Astrocyte (in vitro differentiated cells and primary cell): ENCODE data around the gene NBEA. TPM values are rescaled to one million over a fixed set of nuclear protein-coding genes. Genes with fewer than 3 reads are reported as not detected.
A peak's percentile ranks its signal among the peaks of the same experiment; 100 is the strongest.

ENCODE experiments used
- DNase-seq: peaks from one replicate; pipeline ENCODE4 v3.0.0-alpha.2; 2010; ENCODE audit warnings: low read depth
- FAIRE-seq: peaks from 2 replicates; lab custom pipeline; 2011; peaks lifted over from hg19 to GRCh38; lab: Jason Lieb, UNC
- H2AFZ ChIP-seq: 2 replicates; pipeline ENCODE4 v1.6.0; 2012; ENCODE audit warnings: low read depth, low read length, inconsistent platforms
- H3K27ac ChIP-seq: 2 replicates; pipeline ENCODE4 v1.5.1; 2011; ENCODE audit warnings: low read depth, low read length, inconsistent platforms
- H3K27me3 ChIP-seq: 2 replicates; pipeline ENCODE4 v1.6.0; 2011; ENCODE audit warnings: low read length, inconsistent platforms; ENCODE audit not compliant: insufficient read depth
- H3K36me3 ChIP-seq: 2 replicates; pipeline ENCODE4 v1.5.1; 2011; ENCODE audit warnings: low read length, inconsistent platforms; ENCODE audit not compliant: insufficient read depth
- H3K4me1 ChIP-seq: 2 replicates; pipeline ENCODE4 v1.5.1; 2011; ENCODE audit warnings: low read length, inconsistent platforms; ENCODE audit not compliant: insufficient read depth
- H3K4me2 ChIP-seq: 2 replicates; pipeline ENCODE4 v1.6.0; 2012; ENCODE audit warnings: low read length, inconsistent platforms
- H3K4me3 ChIP-seq: 2 replicates; pipeline ENCODE4 v1.5.1; 2011; ENCODE audit warnings: low read depth, mild to moderate bottlenecking, low read length, inconsistent platforms; ENCODE audit not compliant: insufficient read depth
- H3K79me2 ChIP-seq: 2 replicates; pipeline ENCODE4 v1.6.0; 2012; ENCODE audit warnings: mild to moderate bottlenecking, low read length, inconsistent platforms; ENCODE audit not compliant: insufficient read depth
- H3K9ac ChIP-seq: 2 replicates; pipeline ENCODE4 v1.6.0; 2012; ENCODE audit warnings: mild to moderate bottlenecking, low read length, inconsistent platforms
- H3K9me3 ChIP-seq: 2 replicates; pipeline ENCODE4 v1.5.1; 2012; ENCODE audit warnings: low read depth, mild to moderate bottlenecking, low read length, inconsistent platforms; ENCODE audit not compliant: insufficient read depth
- H4K20me1 ChIP-seq: 2 replicates; pipeline ENCODE4 v1.6.0; 2012; ENCODE audit warnings: low read length, inconsistent platforms; ENCODE audit not compliant: insufficient read depth
- H3K27ac Mint-ChIP-seq: one replicate; pipeline ENCODE4 v1.8.0; 2021; ENCODE audit warnings: mild to moderate bottlenecking, mixed read lengths; ENCODE audit not compliant: unreplicated experiment
- H3K27me3 Mint-ChIP-seq: one replicate; pipeline ENCODE4 v1.8.0; 2021; ENCODE audit warnings: low read depth, mixed read lengths; ENCODE audit not compliant: unreplicated experiment
- H3K36me3 Mint-ChIP-seq: one replicate; pipeline ENCODE4 v1.8.0; 2021; ENCODE audit warnings: low read depth, mixed read lengths; ENCODE audit not compliant: unreplicated experiment
- H3K4me1 Mint-ChIP-seq: one replicate; pipeline ENCODE4 v1.8.0; 2021; ENCODE audit warnings: low read depth, mixed read lengths; ENCODE audit not compliant: unreplicated experiment
- H3K4me3 Mint-ChIP-seq: one replicate; pipeline ENCODE4 v1.8.0; 2021; ENCODE audit warnings: mild to moderate bottlenecking, moderate library complexity, mixed read lengths; ENCODE audit not compliant: unreplicated experiment
- H3K9me3 Mint-ChIP-seq: one replicate; pipeline ENCODE4 v1.8.0; 2021; ENCODE audit warnings: mild to moderate bottlenecking, mixed read lengths; ENCODE audit not compliant: unreplicated experiment
- EZH2 ChIP-seq: IDR thresholded peaks from 2 replicates; pipeline ENCODE4 v1.6.1; 2012; ENCODE audit warnings: mild to moderate bottlenecking, low read length, inconsistent platforms; ENCODE audit not compliant: insufficient read depth
- total RNA-seq: library from RNA; stranded (reverse); gene quantifications from 2 replicates; pipeline ENCODE4 v1.2.1, GENCODE V29; 2021
- TF ChIP-seq, protein P1 (sequence below): IDR thresholded peaks from 2 replicates; pipeline ENCODE4 v1.5.1; 2011; ENCODE audit warnings: low read depth, mild to moderate bottlenecking, inconsistent platforms, low read length, moderate library complexity; ENCODE audit not compliant: insufficient read depth

The NBEA gene
- total RNA-seq, 1 donor from 2014 or later = 7.8 TPM

DNA sequence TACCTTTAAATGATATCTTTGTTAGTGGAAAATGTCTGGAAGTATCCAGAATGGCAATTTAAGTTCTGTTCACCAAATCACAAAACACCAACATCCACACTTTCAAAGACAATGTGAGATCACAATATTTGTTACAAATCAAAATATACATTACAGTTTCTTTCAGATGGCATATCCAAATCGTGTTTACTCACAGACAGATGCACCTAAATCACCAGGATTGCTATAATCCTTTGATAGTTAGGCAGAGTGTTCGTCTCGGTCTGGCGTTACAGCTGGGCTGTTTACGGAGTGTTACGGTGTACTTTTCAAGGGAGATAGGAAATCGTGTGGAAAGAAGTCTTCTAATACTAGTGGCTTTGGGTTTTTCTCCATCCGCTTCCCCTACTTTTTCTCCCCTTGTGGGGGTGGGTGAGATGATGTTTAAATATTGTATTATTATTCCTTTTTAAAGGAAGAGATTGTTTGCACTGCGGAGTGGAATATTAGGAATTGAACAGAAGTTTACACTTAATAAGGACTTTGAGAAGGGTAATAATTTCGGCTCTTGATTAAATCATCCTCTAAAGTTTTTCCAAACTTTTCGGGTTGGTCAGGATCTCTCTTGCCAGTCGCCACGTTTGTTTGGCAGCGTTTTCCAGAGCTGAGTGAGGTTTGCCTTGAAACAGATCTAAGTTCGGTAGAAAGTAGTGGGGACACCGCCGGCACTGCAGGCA lies 532.6 kb downstream of the NBEA start:
- Mint-ChIP-seq H3K4me3 (peak overlapping the region; percentile 91), H3K9me3 (peaks cover 14% of the 10 kb centered on the region), H3K36me3 (no peaks in the 10 kb centered on the region), H3K4me1 (peaks cover 10% of the 10 kb centered on the region), H3K27ac (peak overlapping the region; percentile 77), H3K27me3 (peaks cover 56% of the 10 kb centered on the region)
- H3K36me3 ChIP-seq = no peaks in the 10 kb centered on the region
- H3K9ac ChIP-seq = peak overlapping the region; percentile 76
- H3K4me1 ChIP-seq = no peaks in the 10 kb centered on the region
- peak overlapping the region; percentile 77 for H3K4me3 ChIP-seq
- H4K20me1 ChIP-seq = no peaks in the 10 kb centered on the region
- H3K27me3 ChIP-seq = peaks cover 52% of the 10 kb centered on the region
- no peak for TF ChIP-seq EZH2
- TF ChIP-seq, protein P1, sequence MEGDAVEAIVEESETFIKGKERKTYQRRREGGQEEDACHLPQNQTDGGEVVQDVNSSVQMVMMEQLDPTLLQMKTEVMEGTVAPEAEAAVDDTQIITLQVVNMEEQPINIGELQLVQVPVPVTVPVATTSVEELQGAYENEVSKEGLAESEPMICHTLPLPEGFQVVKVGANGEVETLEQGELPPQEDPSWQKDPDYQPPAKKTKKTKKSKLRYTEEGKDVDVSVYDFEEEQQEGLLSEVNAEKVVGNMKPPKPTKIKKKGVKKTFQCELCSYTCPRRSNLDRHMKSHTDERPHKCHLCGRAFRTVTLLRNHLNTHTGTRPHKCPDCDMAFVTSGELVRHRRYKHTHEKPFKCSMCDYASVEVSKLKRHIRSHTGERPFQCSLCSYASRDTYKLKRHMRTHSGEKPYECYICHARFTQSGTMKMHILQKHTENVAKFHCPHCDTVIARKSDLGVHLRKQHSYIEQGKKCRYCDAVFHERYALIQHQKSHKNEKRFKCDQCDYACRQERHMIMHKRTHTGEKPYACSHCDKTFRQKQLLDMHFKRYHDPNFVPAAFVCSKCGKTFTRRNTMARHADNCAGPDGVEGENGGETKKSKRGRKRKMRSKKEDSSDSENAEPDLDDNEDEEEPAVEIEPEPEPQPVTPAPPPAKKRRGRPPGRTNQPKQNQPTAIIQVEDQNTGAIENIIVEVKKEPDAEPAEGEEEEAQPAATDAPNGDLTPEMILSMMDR = no peak
- peak overlapping the region; percentile 89 for H3K4me2 ChIP-seq
- H3K27ac ChIP-seq = peak overlapping the region; percentile 39
- no peaks in the 10 kb centered on the region for H3K9me3 ChIP-seq
- DNase-seq (peak; percentile 8), FAIRE-seq (peak; percentile 13)
- peak overlapping the region; percentile 57 for H2AFZ ChIP-seq
- peaks cover 16% of the 10 kb centered on the region for H3K79me2 ChIP-seq

DNA sequence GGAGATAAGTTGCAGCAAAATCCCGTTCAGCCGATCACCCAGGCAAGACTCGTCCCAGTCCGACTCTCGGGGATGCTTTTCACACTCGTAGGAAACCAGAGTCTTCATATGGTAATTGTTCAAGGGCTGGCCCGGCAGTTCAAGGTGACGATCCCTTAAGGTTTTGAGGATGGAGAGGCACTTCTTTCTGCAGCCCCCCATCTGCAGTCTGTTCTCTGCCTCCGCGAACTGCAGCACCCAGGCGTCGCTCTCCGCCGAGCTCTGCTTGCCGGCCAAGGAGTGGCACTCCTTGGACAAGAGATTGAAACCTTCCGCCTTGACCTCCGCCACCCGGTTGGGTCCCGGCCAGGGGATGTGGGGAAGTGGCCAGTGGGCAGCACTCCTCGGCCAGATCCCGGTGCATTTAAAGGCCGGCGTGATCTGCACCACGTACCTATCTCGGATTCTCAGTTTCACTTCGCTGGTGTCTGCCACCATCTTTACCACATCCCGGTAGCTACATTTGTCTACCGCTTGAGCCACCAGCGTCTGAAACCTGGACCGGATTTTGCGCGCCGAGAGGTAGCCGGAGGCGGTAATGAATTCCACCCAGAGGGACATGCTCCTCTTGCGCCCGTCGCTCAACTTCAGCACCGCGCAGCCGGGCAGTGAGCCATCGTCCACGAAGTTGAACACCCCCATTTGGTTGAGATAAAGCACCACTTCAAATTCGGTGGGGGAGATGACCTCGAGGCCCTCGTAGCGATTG lies 533.3 kb downstream of the NBEA start:
- H3K9me3 Mint-ChIP-seq = peaks cover 14% of the 10 kb centered on the region
- H3K27me3 Mint-ChIP-seq = peaks cover 50% of the 10 kb centered on the region
- Histone ChIP-seq H3K27ac (peak overlapping the region; percentile 39), H3K79me2 (peaks cover 16% of the 10 kb centered on the region), H3K36me3 (no peaks in the 10 kb centered on the region), H3K4me2 (peak overlapping the region; percentile 89), H3K4me3 (peak overlapping the region; percentile 77), H3K27me3 (peaks cover 52% of the 10 kb centered on the region), H3K9ac (peak overlapping the region; percentile 76), H3K9me3 (no peaks in the 10 kb centered on the region), H2AFZ (peak overlapping the region; percentile 57), H3K4me1 (no peaks in the 10 kb centered on the region), H4K20me1 (no peaks in the 10 kb centered on the region)
- no peak for TF ChIP-seq EZH2
- H3K27ac Mint-ChIP-seq = peak overlapping the region; percentile 77
- no peak for FAIRE-seq
- peak overlapping the region; percentile 91 for H3K4me3 Mint-ChIP-seq
- peak; percentile 26 for DNase-seq
- no peaks in the 10 kb centered on the region for H3K36me3 Mint-ChIP-seq
- peaks cover 5% of the 10 kb centered on the region for H3K4me1 Mint-ChIP-seq

DNA sequence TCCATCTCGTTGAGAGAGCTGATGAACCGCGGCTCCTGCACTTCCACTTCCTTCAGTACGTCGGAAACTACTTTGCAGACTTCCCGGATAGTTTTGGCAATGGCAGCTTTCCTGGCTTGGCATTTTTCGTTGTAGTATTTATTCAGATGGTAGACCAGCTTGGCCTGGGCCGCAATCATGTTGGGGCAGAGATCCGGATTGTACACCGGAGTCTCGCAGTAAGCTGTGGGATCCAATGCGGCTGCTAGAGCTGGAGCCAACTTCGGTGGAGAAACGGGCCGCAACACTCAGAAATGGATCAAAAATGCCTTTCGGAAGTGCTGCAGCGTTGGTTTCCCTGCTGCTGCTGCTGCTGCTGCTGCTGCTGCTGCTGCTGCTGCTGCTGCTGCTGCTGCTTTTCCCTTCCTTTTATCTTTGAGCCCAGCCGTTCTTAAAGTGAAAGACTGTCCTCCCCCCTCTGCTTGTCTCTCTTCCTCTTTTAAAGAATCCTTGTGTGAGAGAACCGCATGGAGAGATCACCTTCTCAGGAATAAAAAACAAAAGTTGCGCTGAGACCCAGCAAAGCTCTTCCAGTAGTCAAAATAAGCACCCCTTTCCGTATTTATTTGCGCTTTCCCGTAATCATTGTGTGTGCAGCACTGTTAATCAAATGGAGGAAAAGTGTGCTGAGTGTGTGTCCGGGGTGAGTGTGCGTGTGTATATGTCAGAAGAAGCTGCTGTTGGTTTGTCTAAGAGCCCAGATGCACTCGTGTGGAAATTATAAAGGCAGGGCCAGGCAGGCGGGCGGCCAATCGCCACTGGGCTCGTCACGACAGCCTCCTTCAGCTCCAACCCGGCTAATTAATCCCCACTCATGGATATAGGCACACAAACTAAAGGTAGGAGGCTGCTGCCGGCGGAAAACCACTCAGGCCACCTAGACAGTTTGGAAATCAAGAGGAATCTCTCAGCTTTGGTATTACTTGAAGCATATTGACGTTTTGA lies 534.2 kb downstream of the NBEA start, which contains the start of gene MAB21L1:
Gene MAB21L1 (minus strand): TSS at position 730 of the 984 bp plus-strand sequence. CDS start 551 bp downstream, at position 179.
- H3K4me1 ChIP-seq = no peaks in the 10 kb centered on the region
- no peaks in the 10 kb centered on the region for H3K9me3 ChIP-seq
- H3K9ac ChIP-seq = peak within 1 kb of the TSS; percentile 76
- H2AFZ ChIP-seq = peak within 1 kb of the TSS; percentile 57
- peak within 1 kb of the TSS; percentile 77 for H3K4me3 ChIP-seq
- H3K4me2 ChIP-seq = peak within 1 kb of the TSS; percentile 89
- no peaks in the 10 kb centered on the region for H4K20me1 ChIP-seq
- Mint-ChIP-seq H3K27ac (peak within 1 kb of the TSS; percentile 77), H3K9me3 (peaks cover 13% of the 10 kb centered on the region), H3K4me3 (peak within 1 kb of the TSS; percentile 91), H3K4me1 (peaks cover 5% of the 10 kb centered on the region), H3K27me3 (peaks cover 48% of the 10 kb centered on the region), H3K36me3 (no peaks in the 10 kb centered on the region)
- peak within 1 kb of the TSS; percentile 39 for H3K27ac ChIP-seq
- peaks cover 48% of the 10 kb centered on the region for H3K27me3 ChIP-seq
- H3K79me2 ChIP-seq = peaks cover 16% of the 10 kb centered on the region
- no peak for FAIRE-seq
- DNase-seq = peak; percentile 48
- TF ChIP-seq EZH2 = peak; percentile 45
- TF ChIP-seq, protein P1 = no peak
- H3K36me3 ChIP-seq = no peaks in the 10 kb centered on the region
